GM12874 (cell line): ENCODE data around the gene MCFD2.

ENCODE experiments used
- TF ChIP-seq, protein P1 (sequence below): IDR thresholded peaks from 2 replicates; pipeline ENCODE4 v1.5.1; 2011; ENCODE audit warnings: low read depth, mild to moderate bottlenecking, control low read depth, low read length, moderate library complexity; ENCODE audit not compliant: insufficient read depth

MCFD2 gene

DNA sequence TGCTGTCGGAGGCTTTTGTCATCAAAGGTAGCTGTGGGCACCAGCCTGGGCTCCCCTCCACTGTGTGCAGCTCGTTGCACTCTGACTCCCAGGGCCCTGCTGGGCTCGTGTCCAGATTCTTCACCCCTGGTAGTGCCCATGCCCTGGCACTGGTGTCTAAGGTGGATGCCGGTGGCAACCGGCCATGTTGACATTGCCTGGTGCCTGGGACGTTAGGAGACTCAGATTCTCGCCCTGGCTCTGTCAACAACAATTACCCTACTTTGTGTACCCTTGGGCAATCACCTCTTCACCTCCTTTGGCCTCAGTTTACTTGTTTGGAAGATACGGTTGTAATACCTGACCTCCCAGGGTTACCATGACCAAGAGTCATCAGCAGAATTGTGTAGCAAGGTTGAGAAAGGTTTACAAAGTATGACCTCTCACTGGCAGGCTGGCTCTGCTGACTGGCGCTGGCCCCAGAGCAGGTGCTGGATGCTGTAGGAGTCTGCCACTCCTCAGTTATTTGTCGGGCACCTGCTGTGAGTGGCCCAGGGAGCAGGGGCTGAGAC is 41.5 kb upstream of the MCFD2 start:
- TF ChIP-seq, protein P1, sequence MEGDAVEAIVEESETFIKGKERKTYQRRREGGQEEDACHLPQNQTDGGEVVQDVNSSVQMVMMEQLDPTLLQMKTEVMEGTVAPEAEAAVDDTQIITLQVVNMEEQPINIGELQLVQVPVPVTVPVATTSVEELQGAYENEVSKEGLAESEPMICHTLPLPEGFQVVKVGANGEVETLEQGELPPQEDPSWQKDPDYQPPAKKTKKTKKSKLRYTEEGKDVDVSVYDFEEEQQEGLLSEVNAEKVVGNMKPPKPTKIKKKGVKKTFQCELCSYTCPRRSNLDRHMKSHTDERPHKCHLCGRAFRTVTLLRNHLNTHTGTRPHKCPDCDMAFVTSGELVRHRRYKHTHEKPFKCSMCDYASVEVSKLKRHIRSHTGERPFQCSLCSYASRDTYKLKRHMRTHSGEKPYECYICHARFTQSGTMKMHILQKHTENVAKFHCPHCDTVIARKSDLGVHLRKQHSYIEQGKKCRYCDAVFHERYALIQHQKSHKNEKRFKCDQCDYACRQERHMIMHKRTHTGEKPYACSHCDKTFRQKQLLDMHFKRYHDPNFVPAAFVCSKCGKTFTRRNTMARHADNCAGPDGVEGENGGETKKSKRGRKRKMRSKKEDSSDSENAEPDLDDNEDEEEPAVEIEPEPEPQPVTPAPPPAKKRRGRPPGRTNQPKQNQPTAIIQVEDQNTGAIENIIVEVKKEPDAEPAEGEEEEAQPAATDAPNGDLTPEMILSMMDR = no peak

DNA sequence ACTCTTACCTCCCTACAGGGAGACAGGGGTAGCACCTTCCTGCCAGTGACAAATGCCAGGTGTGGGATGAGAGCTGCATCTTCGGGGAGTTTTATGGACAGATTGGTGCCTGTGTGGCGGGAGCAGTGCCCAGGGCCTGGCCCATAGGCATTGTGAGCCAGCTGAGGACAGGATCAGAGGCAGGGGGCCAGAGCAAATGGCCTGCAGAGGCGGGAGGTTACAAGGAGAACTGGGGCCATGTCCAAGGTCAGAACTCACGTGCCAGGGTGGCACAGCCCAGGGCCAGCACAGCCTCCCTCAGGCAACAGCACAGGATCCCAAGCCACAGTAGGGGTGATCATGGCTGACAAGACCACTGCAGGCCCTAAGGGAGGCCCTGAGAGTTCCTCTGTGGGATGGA is 40.2 kb upstream of the MCFD2 start:
- TF ChIP-seq, protein P1 = no peak

DNA sequence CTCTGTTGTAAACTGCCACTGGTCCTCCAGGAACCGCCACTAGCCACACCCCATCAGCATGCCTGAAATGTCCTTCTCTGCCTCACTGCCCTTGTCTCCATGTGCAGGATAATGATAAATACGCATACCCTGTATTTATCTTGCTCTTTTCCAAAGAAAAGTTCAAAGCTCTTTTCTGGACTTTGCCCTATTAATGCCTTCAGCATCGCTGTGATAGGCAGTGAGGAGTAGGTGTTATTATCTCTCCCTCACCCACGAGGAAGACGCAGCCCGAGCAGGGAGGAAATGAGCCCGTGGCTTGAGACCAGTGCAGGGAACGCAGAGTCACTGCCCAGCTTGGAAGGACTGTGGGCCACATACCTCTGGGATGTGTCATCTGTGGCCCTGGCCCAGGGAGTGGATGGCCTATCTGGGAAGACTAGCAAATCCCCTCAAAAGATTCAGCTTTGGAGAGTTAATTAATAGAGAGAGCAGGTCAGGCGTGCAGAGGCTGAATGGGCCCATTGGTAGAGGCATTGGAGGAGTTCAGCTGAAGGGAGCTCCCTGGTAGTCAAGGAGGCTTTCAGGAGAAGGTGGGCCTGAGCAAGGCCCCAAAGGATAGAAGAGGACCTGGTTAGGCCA is 39.5 kb upstream of the MCFD2 start:
- TF ChIP-seq, protein P1 = no peak

DNA sequence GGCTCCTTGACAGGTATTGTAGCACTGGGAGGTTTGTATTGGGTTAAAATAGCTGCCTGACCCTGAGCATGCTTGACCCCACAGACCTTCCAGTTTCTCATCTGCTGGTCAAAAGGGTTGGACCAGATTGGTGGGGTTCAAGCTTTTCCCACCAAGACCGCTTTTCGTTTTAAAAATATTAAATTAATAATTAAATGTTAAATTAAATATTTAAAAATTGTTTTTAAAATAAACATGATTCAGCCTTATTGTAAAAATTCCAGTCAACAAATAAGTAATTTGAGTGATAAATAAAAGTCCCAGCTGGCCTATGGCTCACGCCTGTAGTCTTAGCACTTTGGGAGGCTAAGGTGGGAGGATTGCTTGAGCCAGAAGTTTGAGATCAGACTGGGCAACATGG is 36.6 kb upstream of the MCFD2 start:
- TF ChIP-seq, protein P1 = no peak

DNA sequence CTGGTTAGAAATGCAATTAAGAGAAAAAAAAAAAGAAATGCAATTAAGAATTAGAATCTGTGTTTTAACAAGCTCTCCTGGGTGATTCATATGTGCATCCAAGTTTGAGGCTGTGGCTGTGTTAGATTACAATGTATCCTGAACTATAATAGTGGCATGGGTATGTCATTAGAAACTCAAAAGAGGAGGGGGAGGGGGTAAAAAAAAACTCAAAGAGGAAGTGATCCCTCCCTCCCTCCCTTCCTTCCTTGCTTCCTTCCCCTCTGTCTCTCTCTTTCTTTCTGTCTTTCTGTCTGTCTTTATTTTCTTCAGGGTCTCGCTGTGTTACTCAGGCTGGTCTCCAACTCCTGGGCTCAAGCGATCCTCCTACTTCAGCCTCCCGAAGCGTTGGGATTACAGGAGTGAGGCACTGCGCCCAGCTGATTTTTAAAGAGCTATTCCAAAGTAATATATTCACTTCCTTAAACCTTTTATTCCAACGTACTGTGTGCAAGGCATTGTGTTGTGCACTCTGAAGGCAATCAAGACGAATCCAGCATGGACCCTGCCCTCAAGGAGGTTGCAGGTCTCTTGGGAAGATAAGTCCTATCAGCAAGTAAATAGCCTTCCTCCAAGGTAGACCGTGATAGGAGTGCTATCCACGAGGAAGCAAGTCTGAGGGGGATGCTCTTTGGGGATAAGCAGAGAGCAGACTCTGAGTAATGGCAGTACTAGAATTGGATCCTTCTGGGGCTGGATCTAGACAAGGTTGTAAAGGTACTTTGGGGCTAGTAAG is 35.9 kb upstream of the MCFD2 start:
- TF ChIP-seq, protein P1 = no peak

DNA sequence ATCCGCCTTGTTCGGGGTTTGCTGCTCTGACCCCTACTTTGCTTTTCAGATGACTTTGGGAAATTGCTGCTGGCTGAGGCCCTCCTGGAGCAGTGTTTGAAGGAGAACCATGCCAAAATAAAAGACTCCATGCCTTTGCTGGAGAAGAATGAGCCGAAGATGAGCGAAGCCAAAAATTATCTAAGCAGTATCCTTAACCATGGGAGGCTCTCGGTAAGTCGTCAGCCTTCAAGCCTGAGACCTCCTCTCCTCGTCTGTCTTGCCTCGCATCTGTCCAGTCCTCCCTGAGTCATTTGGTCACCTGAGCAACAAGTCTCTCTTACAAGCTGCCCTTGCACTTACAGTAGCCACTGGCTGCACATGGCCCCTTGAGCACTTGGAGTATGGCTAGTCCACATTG is 34.7 kb upstream of the MCFD2 start:
- TF ChIP-seq, protein P1 = no peak

DNA sequence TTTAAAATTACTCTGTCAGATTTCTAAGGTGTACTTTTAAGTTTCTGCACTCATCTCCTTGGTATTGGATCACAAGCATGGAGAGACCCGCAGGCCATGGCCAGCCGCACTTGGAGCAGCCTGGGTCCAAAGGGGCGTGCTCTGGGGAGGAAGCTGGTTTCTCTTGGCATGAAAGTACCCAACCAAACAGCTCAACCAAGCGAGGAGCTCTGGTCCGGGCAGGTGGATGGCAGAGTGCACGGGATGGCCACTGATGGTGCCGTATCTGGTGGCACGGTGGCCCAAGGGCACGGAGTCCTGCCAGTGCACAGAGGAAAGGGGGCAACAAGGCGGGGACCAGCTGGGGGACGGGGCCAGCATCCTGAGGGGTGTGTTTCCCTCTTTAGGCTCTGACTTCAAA is 32.2 kb upstream of the MCFD2 start:
- TF ChIP-seq, protein P1 = no peak
